GM12878 (cell line): Measurements from ENCODE around the gene ANAPC7. TPM values are rescaled to one million over a fixed set of nuclear protein-coding genes. Genes with fewer than 3 reads are reported as not detected.

Experiments
- CHD1 ChIP-seq: IDR thresholded peaks from 2 replicates; pipeline ENCODE4 v1.6.1; 2012; ENCODE audit warnings: low read depth, low read length, improper control_type of control experiment
- CTCF ChIP-seq, 3 experiments: IDR thresholded peaks in 2 of 3; conservative IDR thresholded peaks in 1 of 3; 2 replicates each; pipeline ENCODE4 v1.5.1; 2011; ENCODE audit warnings: low read depth in 3 of 3, low read length in 3 of 3, mild to moderate bottlenecking in 3 of 3, control low read depth in 2 of 3, moderate library complexity in 2 of 3, inconsistent platforms in 1 of 3, mixed read lengths in 1 of 3; ENCODE audit not compliant: control insufficient read depth in 2 of 3, insufficient read depth in 1 of 3; ENCODE audit errors: extremely low read depth in 1 of 3
- DPF2 ChIP-seq: fragments of 450-650 bp; IDR thresholded peaks from 2 replicates; pipeline ENCODE4 v1.6.1; 2017; ENCODE audit warnings: mild to moderate bottlenecking
- E2F4 ChIP-seq: IDR thresholded peaks from 2 replicates; pipeline ENCODE4 v1.6.1; 2012; ENCODE audit warnings: low read depth, low read length, improper control_type of control experiment
- ELK1 ChIP-seq: IDR thresholded peaks from 2 replicates; pipeline ENCODE4 v1.6.1; 2012; ENCODE audit warnings: low read depth, low read length, improper control_type of control experiment
- FOXK2 ChIP-seq: fragments of 450-650 bp; IDR thresholded peaks from 2 replicates; pipeline ENCODE4 v1.6.1; 2017; ENCODE audit warnings: mild to moderate bottlenecking, moderate library complexity
- JUND ChIP-seq: IDR thresholded peaks from 2 replicates; pipeline ENCODE4 v1.6.1; 2012; ENCODE audit warnings: low read depth, mild to moderate bottlenecking, low read length, improper control_type of control experiment, moderate library complexity
- KDM1A ChIP-seq: fragments of 200-600 bp; sonication (generic); IDR thresholded peaks from 2 replicates; pipeline ENCODE4 v1.6.1; 2016; ENCODE audit warnings: borderline replicate concordance
- MYC ChIP-seq: IDR thresholded peaks from 2 replicates; pipeline ENCODE4 v1.6.1; 2011; ENCODE audit warnings: mild to moderate bottlenecking, low read length, moderate library complexity, inconsistent platforms; ENCODE audit not compliant: insufficient read depth, insufficient replicate concordance, insufficient read length, severe bottlenecking
- NFYA ChIP-seq: IDR thresholded peaks from 2 replicates; pipeline ENCODE4 v1.6.1; 2011; ENCODE audit warnings: low read depth, mild to moderate bottlenecking, low read length, improper control_type of control experiment, borderline replicate concordance
- NR2F1 ChIP-seq: fragments of 450-650 bp; conservative IDR thresholded peaks from 2 replicates; pipeline ENCODE4 v1.6.1; 2017; ENCODE audit warnings: mild to moderate bottlenecking
- NRF1 ChIP-seq: conservative IDR thresholded peaks from 2 replicates; pipeline ENCODE4 v1.6.1; 2011; ENCODE audit warnings: mild to moderate bottlenecking, low read depth, low read length, improper control_type of control experiment
- RBBP5 ChIP-seq: fragments of 200-600 bp; sonication (generic); conservative IDR thresholded peaks from 2 replicates; pipeline ENCODE4 v1.6.1; 2016
- RELB ChIP-seq: fragments of 450-650 bp; IDR thresholded peaks from 2 replicates; pipeline ENCODE4 v1.6.1; 2017; ENCODE audit warnings: low read depth, mild to moderate bottlenecking, moderate library complexity
- RFX5 ChIP-seq: IDR thresholded peaks from 2 replicates; pipeline ENCODE4 v1.6.1; 2011; ENCODE audit warnings: low read depth, low read length, improper control_type of control experiment
- RUNX3 ChIP-seq: IDR thresholded peaks from 2 replicates; pipeline ENCODE4 v1.6.1; 2012; ENCODE audit warnings: low read length, inconsistent platforms
- SKIL ChIP-seq: fragments of 450-650 bp; IDR thresholded peaks from 2 replicates; pipeline ENCODE4 v1.6.1; 2017; ENCODE audit warnings: mild to moderate bottlenecking, low read depth, inconsistent platforms; ENCODE audit not compliant: poor library complexity, severe bottlenecking
- SPI1 ChIP-seq: IDR thresholded peaks from 2 replicates; pipeline ENCODE4 v1.6.1; 2011; ENCODE audit warnings: low read depth, mild to moderate bottlenecking, low read length, moderate library complexity, borderline replicate concordance; ENCODE audit not compliant: insufficient read depth
- TAF1 ChIP-seq: IDR thresholded peaks from 2 replicates; pipeline ENCODE4 v1.6.1; 2011; ENCODE audit warnings: mild to moderate bottlenecking, low read depth, low read length, borderline replicate concordance
- WRNIP1 ChIP-seq: IDR thresholded peaks from 2 replicates; pipeline ENCODE4 v1.6.1; 2011; ENCODE audit warnings: low read depth, low read length, improper control_type of control experiment, borderline replicate concordance
- ZNF217 ChIP-seq: fragments of 450-650 bp; IDR thresholded peaks from 2 replicates; pipeline ENCODE4 v1.6.1; 2017; ENCODE audit warnings: antibody characterized with exemption, mild to moderate bottlenecking
- ZNF274 ChIP-seq: IDR thresholded peaks from one replicate; pipeline ENCODE4 v1.8.0; 2011; ENCODE audit not compliant: insufficient read length, insufficient read depth
- ZZZ3 ChIP-seq: IDR thresholded peaks from 2 replicates; pipeline ENCODE4 v1.6.1; 2011; ENCODE audit warnings: low read depth; ENCODE audit not compliant: control insufficient read depth, insufficient read length
- polyA plus RNA-seq, 11 experiments: library from polyadenylated mRNA; depleted of rRNA in 4 of 11; unstranded in 6 of 11; stranded (reverse) in 5 of 11; fragments of >200 nt; fragmentation: Nextera tagmentation in 4 of 11; fragmentation: Illumina TruSeq in 1 of 11; extraction: Ambion mirVana in 4 of 11; extraction: Trizol in 1 of 11; gene quantifications; 1 replicate in 1 of 11; 2 replicates in 10 of 11; pipeline versions ENCODE4 v1.2.1 to v1.2.3, GENCODE V29; 2011 to 2016; ENCODE audit warnings: inconsistent platforms in 2 of 11, missing spikeins in 2 of 11, low read depth in 1 of 11
- total RNA-seq, 4 experiments: library from RNA; depleted of rRNA in 3 of 4; stranded (reverse); fragments of >200 nt in 3 of 4; fragmentation: Illumina TruSeq in 1 of 4; extraction: Trizol in 1 of 4; gene quantifications; 2 replicates each; pipeline versions ENCODE4 v1.2.1 to v1.2.3, GENCODE V29; 2013 to 2021

The ANAPC7 gene
- total and polyA plus RNA-seq, 10 of the 15 experiments (the other 5 are each of a cell fraction or from before 2014, with no cell fraction given), result 24.5 to 77.9 (median 58.6) TPM

- TF ChIP-seq CTCF (IDR thresholded peaks at IDR 0.05 in 2 of 3, conservative IDR thresholded peaks at IDR 0.05 in 1 of 3; ENCODE audit: control insufficient read depth in 2 of 3, extremely low read depth in 1 of 3, insufficient read depth in 1 of 3, low read depth in 3 of 3, low read length in 3 of 3) (peak; percentile 92 to 99 (median 94)), MYC (no peak), JUND (no peak), WRNIP1 (no peak), SKIL (no peak), ELK1 (peak; percentile 95), SPI1 (peak; percentile 92), E2F4 (no peak), TAF1 (peak; percentile 81), NFYA (no peak), RFX5 (0 out of 2 replicates have a peak, but pooled peaks have one; percentile 10), ZNF274 (no peak), RELB (peak; percentile 36; the same call in 1 of the 2 replicates), NR2F1 (0 out of 2 replicates have a peak, but pooled peaks have one; percentile 13), CHD1 (no peak), DPF2 (peak; percentile 55; the same call in 1 of the 2 replicates), NRF1 (no peak), ZNF217 (no peak), RBBP5 (no peak), FOXK2 (no peak), KDM1A (no peak), RUNX3 (peak; percentile 59), ZZZ3 (no peak)
Observed at GRCh38 chr12:110449799-110450497, 46.4 kb upstream of the ANAPC7 start, which contains the start of gene ARPC3 (continued).
